Measurements from ENCODE around the gene FCRLA.
"Not testable (repeated sequence)": the region's sequence is repeated elsewhere in the genome, so short reads cannot be mapped to it uniquely, and the experiment has no call there.

The FCRLA gene

GRCh38 chr1:161706482-161707347 lies at the start of gene FCRLA:
Gene FCRLA (plus strand): TSS chr1:161707229. CDS start chr1:161707265, 36 bp downstream.
- DNase-seq (ENCODE audit: low read depth in 3 of 3) = no peak

- not testable (repeated sequence) for DNase-seq (ENCODE audit: low read depth in 3 of 3)
Observed at GRCh38 chr1:161658524-161658923, 48.5 kb upstream of the FCRLA start.

GRCh38 chr1:161661660-161662311 lies 45.2 kb upstream of the FCRLA start:
- DNase-seq (ENCODE audit: low read depth in 3 of 3) = not testable (repeated sequence)

- DNase-seq (ENCODE audit: low read depth in 3 of 3) = not testable (repeated sequence)
Observed at GRCh38 chr1:161662684-161663339, 44.2 kb upstream of the FCRLA start, which contains the start of gene FCGR2B. Gene FCGR2B (plus strand): TSS chr1:161663143. CDS start chr1:161663242, 99 bp downstream.

GRCh38 chr1:161663569-161663968 lies 43.5 kb upstream of the FCRLA start:
- DNase-seq (ENCODE audit: low read depth in 3 of 3) = not testable (repeated sequence)

- not testable (repeated sequence) for DNase-seq (ENCODE audit: low read depth in 3 of 3)
Observed at GRCh38 chr1:161664689-161665088, 42.3 kb upstream of the FCRLA start.

- DNase-seq (ENCODE audit: low read depth in 3 of 3) = not testable (repeated sequence)
Observed at GRCh38 chr1:161671045-161672020, 35.7 kb upstream of the FCRLA start.

GRCh38 chr1:161673437-161673836 lies 33.6 kb upstream of the FCRLA start:
- DNase-seq (ENCODE audit: low read depth in 3 of 3) = not testable (repeated sequence)

- not testable (repeated sequence) for DNase-seq (ENCODE audit: low read depth in 3 of 3)
Observed at GRCh38 chr1:161674447-161674846, 32.6 kb upstream of the FCRLA start.

GRCh38 chr1:161674908-161675307 lies 32.1 kb upstream of the FCRLA start:
- DNase-seq (ENCODE audit: low read depth in 3 of 3) = not testable (repeated sequence)

- DNase-seq (ENCODE audit: low read depth in 3 of 3) = no peak
Observed at GRCh38 chr1:161676441-161676840, 30.6 kb upstream of the FCRLA start.

- DNase-seq (ENCODE audit: low read depth in 3 of 3) = no peak
Observed at GRCh38 chr1:161676958-161677689, 29.9 kb upstream of the FCRLA start.

GRCh38 chr1:161678500-161678899 lies 28.5 kb upstream of the FCRLA start:
- DNase-seq (ENCODE audit: low read depth in 3 of 3) = no peak

GRCh38 chr1:161681879-161682278 lies 25.1 kb upstream of the FCRLA start:
- no peak for DNase-seq (ENCODE audit: low read depth in 3 of 3)

- DNase-seq (ENCODE audit: low read depth in 3 of 3) = no peak
Observed at GRCh38 chr1:161688946-161689345, 18.1 kb upstream of the FCRLA start.

GRCh38 chr1:161691846-161692245 lies 15.2 kb upstream of the FCRLA start:
- no peak for DNase-seq (ENCODE audit: low read depth in 3 of 3)

- DNase-seq (ENCODE audit: low read depth in 3 of 3) = not testable (repeated sequence)
Observed at GRCh38 chr1:161693020-161693712, 13.9 kb upstream of the FCRLA start.

- DNase-seq (ENCODE audit: low read depth in 3 of 3) = not testable (repeated sequence)
Observed at GRCh38 chr1:161698302-161698701, 8.7 kb upstream of the FCRLA start.

- DNase-seq (ENCODE audit: low read depth in 3 of 3) = no peak
Observed at GRCh38 chr1:161702250-161702649, 4.8 kb upstream of the FCRLA start.

GRCh38 chr1:161705537-161705936 lies 1.5 kb upstream of the FCRLA start:
- no peak for DNase-seq (ENCODE audit: low read depth in 3 of 3)

Data from stimulated activated CD4-positive, alpha-beta T cell treated with anti-CD3 and anti-CD28 coated beads, TNF-alpha, amount 100 ng/mL, for 24 hours (primary cell).